Measurements from ENCODE around the gene SCARF2.
"Not testable (repeated sequence)": the region's sequence is repeated elsewhere in the genome, so short reads cannot be mapped to it uniquely, and the experiment has no call there.

The SCARF2 gene

DNA sequence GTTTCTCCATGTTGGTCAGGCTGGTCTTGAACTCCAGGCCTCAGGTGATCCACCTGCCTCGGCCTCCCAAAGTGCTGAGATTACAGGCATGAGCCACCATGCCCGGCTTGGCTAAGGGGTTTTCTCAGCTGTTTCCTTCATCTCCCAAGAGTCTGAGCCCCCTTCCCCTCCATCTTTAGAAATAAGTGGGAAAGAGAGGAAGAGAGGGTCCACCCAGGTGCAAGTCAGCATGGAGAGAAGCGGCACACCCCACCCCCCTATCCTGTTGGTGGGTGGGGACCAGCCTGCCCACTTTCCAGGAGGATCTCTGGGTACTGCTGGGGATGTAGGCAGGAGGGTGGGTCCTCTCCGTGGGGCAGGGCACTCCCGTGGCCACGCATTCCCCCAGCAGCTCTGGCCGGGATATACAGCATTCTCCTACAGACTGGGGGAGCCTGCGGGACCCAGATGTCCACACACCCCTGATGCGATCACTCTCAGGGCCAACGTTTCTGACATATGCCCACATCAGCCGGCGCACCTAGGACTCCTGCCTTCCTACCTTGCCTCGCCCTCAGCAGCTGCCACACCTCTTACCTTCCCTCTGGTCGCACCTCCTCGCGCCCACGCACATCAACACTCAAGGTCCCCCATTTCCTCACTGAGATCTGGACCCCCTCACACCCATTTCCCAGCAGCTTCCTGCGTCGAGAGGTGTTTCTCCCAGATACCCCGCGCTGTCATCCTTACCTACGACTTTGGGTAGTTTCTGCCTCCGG, 8.9 kb downstream of the SCARF2 start:
- DNase-seq (ENCODE audit: low read depth), result no peak

DNA sequence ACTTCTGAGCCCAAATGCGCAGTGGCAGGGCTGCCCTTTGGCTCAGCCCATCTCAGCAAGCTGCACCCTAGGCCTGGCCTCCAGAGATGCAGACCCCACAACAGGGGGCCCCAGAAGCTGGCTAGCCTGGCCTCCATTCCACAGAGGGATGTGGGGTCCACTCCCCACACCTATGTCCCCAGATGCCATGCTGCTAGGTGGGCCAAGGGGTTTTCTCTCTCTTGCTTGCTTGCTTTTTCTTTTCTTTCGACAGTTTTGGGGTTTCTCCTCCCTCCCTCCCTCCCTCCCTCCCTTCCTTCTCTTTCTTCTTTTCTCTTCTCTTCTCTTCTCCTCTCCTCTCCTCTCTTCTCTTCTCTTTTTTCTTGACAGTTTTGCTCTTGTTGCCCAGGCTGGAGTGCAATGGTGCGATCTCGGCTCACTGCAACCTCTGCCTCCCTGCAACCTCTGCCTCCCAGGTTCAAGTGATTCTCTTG, 9.6 kb downstream of the SCARF2 start:
- no peak for DNase-seq (ENCODE audit: low read depth)

DNA sequence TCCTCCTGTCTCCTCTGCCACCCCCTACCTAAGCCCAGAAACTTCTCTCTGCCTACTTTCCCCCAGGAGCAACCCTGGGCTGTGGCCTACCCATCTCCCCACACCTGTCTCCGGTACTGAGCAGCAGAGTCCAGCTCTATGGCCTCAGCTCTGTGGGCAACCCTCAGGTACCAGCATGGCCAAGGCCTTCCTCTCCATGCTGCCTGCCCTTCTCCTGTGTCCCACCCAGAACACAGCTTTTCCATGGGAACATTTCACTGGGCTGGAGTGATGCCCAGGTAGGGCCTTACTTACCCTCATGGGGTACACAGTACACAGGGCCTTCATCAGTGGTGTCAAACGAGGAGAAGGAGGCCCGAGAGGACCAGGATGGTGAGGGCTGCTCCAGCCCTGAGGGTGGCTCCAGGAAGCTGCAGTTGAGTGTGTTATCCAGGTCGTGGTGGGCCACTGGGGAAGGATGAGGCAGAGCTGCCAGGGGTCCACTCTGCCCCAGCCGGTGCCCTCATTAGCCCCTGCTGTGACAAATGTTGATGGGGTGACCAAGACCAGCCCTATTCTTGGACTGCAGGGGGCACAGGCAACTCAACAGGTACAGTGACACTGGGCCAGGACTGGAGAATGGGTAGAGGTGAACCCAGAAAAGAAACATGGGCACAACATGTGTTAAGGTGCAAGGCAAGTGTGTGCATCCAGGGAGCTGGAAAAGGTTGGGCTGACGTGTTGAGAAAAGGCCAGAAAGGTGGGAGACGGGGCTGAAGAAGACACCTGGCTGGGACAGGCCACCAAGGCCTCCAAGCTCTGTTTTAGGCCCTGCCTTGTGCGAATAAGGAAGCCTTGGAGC, 10.3 kb downstream of the SCARF2 start:
- no peak for DNase-seq (ENCODE audit: low read depth)

DNA sequence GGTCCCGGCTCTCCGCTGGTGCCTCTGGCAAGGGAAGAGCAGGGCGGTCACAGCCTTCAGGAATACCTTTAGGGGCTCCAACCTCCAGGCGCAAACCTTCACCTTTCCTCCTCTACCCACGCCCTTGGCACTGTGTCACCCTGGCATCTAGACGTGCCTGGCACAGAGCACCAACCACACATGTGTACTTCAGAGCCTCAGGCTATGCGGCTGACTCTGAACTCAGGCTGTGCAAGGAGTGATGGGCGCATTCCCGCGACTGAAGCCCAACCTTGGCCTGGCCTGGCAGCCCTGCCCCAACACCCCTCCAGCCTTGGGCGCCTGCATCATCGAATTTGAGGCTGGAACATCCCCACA, 11.4 kb downstream of the SCARF2 start:
- DNase-seq (ENCODE audit: low read depth), result no peak

DNA sequence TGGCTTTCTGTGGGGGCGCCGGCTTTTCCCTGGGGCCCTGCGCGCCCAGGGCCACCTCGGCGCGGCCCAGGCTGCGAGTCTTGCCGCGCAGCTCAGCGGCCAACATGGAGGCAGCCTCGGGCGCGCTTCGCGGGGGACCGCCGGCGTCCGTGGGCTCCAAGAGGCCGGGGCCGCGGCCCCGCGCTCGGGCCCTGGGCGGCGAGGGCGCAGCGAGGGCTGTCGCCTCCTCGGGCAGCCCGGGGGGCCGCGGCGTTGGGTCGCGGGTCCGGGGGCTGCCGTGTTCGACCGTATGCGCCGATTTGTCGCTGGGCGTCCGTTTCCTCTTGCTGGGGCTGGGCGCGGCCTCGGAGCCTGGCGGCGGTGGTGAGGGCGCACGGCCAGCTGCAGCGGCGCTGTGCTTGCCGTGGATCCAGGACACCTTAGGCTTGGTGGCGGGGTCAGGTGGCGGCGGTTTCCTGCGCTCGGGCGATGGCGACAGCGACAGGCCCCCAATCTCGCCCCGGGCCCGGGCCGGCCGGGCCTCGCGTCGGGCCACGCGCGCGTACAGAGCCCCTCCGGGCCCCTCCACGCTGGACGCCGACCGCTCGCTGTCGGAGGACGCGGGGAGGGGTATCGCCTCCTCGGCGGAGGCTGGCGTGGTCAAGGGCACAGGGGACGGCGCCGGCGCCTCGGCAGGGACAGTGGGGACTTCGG, 11.9 kb downstream of the SCARF2 start:
- DNase-seq (ENCODE audit: low read depth), result no peak

DNA sequence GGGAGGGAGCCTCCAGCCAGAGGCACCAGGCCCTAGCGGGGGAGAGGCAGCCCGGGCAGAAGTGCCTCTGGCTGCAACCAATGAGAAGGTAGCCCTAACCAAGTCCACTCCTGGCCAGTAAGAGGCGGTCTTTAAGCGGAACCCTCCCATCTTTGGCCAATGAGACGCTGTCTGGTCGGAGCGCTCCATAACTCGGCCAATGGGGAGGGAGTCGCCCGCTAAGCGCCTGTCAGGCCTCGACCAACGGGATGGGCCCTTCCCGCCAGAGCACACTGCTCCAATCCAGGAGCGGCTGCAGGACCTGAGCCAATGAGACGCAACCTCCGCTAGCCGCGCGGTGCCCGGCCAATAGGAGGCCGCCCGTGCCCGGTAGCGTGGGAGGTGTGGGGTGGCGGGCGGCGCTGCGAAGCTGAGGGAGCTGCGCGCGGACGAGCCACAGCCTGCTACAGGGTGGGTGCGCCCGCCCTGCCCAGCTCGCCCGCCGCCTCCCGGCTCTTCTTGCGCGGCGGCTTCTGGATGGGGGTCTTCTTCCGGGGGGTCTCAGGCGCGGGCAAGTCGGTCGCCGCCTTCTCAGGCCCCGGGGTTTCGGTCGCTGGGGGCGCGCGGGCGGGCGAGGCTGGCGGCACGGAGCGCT, 12.6 kb downstream of the SCARF2 start:
- DNase-seq (ENCODE audit: low read depth), result no peak

DNA sequence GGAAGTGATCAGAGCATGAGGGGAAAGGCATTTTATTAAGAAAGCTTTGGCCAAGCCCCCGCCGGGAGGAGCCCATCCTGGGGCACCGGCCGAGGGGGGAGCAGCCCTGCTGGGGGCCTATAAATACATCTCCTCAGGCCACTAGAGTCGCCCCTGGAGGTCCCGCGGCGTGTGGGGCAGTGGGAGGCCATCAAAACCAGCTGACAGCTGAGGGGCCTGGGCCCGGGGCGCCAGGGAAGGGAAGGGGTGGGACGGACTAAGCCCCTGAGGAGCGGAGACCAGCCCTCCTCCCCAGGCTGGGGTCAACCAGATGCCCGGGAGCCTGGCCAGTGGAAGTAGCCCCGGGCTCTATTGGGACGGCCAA, 13.1 kb downstream of the SCARF2 start:
- no peak for DNase-seq (ENCODE audit: low read depth)

DNA sequence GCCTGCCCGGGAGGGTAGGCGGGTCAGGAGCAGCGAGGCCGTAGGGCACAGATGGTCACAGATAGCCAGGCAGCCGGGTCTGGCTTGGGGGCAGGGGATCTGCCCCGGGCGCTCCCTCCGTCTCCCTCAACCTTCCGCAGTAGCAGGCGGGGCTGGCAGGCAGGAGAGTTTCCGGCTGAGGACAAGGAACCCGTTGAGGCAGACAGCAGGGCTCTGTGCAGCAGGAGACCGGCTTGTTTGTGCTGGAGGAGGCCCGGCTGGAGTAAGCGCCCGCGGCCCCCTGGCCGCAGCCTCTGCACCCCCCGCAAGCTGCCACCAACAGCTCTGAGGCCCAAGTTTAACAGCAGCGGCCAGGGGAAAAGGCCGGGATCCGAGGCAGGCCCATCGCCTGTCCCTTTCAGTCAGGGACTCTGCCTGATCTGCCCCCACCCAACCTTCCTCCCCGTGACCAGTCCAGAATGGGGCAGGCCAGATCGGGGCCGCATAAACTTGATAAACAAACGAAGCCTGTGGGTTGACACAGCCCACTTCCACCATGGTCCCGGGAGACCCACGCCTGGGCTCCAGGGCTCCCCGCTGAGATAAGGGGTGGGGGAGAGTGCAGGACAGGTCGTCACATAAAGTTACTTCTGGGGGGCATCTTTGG, 13.6 kb downstream of the SCARF2 start:
- DNase-seq (ENCODE audit: low read depth), result no peak

DNA sequence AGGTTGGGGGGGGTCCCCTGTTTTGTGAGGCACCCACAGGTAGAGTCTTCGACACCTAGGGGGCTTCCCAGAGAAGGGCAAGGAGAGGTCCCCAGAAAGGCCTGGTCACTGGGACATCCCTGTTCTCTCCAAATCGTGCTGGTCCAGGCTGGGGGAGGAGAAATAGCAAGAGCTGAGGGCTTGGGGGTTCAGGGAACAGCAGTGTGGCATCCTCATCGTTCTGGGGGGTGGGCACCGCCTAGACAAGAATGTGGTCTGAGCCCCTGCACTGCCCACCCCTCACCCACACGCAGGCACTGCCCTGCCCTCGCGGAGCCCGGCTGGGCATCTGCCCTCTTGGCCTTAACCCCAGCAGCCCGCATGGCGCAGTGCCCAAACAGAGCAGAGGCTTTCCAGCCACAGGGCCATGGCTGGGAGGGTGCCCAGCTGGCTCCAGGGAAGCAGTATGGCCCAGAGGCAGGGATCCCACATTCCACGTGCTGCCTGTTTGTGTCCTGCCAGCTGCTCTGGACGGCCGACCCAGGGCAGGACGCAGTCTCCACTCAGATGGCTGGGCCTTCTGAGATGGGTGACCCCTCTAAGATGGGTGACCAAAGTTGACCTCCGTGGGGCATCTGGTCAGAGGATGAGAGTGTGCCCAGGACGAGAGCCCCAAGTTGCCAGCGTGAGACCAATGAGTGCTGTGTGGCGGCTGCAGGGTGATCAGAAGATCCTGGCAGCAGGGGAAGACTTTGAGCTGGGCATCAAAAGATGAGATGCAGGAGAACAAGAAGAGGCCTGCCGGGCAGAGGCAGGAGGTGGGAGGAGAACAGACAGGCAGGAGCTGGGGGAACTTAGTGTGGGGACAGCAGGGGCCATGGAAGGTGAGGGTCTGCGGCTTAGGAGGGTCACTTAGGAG, 14.4 kb downstream of the SCARF2 start:
- no peak for DNase-seq (ENCODE audit: low read depth)

DNA sequence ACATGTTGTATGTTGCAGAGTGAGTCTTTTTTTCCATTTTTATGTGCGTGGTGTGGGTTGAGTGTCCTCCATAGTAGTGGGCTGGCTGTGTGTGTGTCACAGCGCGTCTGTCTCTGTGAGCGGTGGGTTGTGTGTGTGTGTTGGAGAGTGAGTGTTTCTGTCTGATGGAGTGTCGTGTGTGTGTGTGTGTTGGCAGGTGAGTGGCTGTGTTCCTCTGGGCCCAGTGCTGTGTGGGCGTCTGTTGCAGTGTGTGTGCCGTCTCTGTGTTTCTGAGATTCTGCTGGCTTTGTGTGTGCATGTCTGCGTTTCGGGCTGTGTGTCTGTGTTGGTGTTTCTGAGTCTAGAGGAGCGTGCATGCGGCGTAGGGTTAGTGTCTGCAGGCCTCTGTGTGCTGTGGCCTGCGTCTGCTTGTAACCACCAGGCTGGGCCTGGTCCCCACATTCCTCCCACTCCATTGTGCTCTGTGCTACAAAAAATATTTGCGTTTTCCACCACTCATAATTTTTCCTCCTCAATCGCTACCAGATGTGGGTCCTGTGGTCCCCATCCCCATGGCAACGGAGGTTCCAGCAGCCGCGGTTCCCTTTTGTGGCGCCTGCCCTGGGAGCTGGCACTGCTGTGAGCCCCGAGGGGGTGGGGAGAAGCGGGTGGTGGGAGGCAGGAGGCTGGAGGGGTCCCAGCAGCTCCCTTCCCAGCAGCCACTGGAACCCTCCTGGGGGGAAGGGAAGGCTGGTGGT, 15.2 kb downstream of the SCARF2 start:
- no peak for DNase-seq (ENCODE audit: low read depth)

DNA sequence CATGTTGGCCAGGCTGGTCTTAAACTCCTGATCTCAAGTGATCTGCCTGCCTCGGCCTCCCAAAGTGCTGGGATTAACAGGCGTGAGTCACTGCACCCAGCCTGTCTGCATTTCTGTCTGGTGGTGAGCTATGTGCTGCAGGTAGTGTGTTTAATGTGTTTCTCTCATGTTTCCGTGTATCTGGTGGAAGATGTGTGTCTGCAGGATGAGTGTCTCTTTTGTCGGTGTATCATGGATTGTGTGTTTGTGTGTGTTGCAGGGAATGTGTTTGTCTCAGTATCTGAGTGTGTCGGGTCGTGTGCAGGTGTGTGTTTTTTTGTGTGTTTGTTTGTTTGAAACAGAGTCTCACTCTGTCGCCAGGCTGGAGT, 16.1 kb downstream of the SCARF2 start:
- no peak for DNase-seq (ENCODE audit: low read depth)

DNA sequence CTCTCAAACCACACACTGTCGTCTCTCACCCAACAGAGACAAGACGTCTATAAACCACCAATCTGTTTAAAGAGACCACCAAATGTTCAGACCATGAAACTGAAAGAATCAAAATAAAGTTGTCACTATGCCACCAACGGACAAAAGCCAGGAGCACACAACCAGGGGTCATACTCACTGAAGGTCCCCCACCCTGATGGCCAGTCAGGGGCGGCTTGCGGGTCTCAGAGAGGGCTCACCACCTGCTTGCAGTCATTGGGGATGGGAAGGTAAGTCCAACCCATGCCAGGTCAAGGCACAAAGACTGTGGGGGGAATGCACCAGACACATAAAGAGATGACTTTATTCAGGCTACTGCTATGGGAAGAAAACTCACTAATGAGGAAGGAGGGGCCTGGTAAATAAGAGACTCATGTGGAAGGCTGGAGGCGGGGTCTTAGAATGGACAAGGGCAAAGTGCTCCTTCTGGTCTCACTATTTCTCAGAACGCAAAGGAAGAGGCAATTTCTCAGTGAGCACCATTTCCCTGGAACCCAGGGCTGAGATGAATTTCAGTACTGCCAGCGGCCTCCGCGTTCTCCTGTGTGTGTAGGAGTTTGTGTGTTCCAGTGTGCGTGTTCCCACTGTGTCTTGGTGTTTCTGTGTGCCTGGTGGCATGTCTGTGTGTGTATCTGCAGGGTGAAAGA, 17.3 kb downstream of the SCARF2 start:
- no peak for DNase-seq (ENCODE audit: low read depth)

DNA sequence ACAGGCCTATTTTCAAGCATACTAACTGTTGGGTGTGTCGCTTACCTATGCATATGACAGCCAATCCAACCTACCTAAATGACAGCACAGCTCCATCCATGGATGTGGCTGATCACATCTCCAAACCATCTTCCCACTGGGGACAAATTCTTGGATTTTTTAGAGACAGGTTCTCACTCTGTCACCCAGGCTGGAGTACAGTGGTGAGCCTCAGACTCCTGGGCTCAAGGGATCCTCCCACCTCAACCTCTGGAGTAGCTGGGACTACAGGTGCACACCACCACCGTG, 18.0 kb downstream of the SCARF2 start:
- DNase-seq (ENCODE audit: low read depth), result no peak

DNA sequence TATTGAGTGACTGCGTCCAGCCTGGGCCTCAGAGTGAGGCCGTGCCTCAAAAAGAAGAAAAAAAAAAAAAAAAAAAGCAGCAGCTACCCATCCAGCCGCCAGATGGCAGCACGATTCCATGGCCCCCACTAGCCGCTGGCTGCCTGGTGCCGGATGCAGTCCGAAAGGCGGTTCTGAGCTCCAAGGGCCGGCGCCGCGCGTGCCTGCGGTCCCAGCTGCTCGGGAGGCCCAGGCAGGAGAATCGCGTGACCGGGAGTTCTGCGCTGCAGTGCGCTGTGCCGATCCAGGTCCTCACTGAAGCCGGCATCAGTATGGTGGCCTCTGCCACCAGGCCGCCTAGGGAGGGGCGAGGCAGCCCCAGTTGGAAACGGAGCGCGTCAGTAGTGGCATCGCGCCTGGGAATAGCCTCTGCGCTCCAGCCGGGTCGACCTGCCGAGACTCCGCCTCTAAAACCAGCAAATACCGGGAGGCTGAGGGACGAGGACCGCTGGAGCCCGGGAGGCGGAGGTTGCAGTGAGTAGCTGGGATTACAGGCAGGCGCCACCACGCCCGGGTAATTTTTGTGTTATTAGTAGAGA, 19.3 kb downstream of the SCARF2 start:
- DNase-seq (ENCODE audit: low read depth), result no peak

DNA sequence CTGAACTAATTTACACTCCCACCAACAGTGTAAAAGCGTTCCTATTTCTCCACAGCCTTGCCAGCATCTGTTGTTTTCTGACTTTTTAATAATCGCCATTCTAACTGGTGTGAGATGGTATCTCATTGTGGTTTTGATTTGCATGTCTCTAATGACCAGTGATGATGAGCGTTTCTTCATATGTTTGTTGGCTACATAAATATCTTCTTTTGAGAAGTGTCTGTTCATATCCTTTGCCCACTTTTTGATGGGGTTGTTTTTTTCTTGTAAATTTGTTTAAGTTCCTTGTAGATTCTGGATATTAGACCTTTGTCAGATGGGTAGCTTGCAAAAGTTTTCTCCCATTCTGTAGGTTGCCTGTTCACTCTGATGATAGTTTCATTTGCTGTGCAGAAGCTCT, 21.9 kb downstream of the SCARF2 start:
- DNase-seq (ENCODE audit: low read depth), result not testable (repeated sequence)

DNA sequence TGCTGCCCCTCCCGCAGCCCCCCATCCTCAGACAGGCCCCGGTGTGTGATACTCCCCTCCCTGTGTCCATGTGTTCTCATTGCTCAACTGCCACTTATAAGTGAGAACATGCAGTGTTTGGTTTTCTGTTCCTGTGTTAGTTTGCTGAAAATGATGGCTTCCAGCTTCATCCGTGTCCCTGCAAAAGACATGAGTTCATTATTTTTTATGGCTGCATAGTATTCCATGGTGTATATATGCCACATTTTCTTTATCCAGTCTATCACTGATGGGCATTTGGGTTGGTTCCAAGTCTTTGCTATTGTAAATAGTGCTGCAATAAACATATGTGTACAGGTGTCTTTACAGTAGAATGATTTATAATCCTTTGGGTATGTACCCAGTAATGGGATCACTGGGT, 22.4 kb downstream of the SCARF2 start:
- DNase-seq (ENCODE audit: low read depth), result not testable (repeated sequence)

DNA sequence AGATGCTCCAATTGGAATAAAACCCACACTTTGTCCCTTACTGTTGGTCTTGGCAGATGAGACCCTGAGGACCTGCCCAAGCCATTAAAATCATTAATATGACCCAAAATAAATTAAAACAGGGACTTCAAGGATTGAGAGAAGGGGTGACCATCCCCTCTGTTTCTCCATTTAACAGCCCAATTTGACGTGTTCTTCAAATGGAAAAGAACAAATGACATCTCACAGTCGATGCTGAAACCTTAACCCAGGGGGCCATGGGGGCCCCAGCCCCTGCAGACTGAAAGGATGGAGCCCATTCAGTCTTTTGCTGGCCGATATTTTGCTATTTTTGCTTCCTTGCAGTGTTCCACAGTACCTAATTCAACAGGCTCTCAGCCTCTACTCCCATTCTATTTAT, 23.2 kb downstream of the SCARF2 start:
- no peak for DNase-seq (ENCODE audit: low read depth)

DNA sequence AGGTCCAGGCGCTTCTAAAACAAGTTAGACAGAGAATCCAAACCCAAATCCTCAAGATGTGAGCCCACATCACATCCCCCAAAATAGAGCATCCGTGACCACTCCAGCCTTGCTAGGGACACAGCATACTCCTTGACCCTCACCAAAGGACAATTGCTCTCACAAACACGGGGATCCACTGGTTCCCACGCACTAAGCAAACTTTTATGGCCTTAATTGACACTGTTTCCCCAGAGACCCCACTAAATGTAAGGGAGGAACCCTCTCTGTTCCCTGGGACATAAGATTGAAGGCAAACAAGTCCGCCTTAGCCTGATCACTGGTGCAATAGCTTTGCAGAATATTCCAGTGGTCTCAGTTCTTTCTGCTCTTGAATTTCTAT, 23.6 kb downstream of the SCARF2 start:
- no peak for DNase-seq (ENCODE audit: low read depth)

DNA sequence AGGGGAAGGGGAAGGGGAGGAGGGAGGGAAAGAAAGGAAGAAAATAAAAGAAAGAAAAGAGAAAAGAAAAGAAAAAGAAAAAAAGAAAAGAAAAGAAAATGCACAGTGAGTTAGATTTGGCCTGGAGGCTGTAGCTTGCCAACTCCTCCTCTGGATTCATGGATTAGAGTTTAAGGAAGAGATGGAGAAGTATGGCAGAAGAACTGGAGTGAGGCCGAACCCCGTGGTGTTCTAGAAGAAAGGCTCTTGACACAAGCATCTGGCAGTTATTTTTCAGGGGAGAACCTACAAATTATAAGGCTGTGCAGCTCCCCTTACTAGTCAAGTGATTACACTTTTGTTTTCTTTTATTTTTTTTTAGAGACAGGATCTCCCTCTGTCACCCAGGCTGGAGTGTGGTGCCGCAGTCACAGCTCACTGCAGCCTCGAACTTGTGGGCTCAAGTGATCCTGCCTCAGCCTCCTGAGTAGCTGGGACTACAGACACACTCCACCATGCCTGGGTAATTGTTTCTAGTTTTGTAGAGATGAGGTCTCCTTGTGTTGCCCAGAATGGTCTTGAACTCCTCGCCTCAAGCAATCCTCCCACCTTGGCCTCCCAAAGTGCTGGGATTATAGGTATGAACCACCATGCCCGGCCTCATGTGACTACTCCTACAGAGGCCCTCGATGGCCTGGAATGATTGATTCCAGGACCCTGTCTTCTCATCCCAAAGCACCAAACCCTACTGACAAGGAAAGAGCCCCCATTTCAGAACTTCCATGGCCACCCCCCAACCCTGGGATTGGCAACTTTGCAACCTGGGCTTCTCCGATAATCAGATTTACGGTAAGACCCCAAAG, 24.2 kb downstream of the SCARF2 start:
- no peak for DNase-seq (ENCODE audit: low read depth)

Measured in HS-27A (cell line).